DND-41 (cell line): ENCODE measurements around the gene ITGB1.
"Not testable (repeated sequence)": the region's sequence is repeated elsewhere in the genome, so short reads cannot be mapped to it uniquely, and the experiment has no call there.

Experiments used
- ATAC-seq: fragments of 200-7000 bp; cut with Tn5 transposase; 3 replicates; pipeline ENCODE4 v1.9.1; 2021; ENCODE audit warnings: low read depth; ENCODE audit not compliant: insufficient read depth
- DNase-seq: peaks from one replicate; pipeline ENCODE4 v3.0.0-alpha.2; 2020
- H2AFZ ChIP-seq: 2 replicates; pipeline ENCODE4 v1.6.0; 2012; ENCODE audit warnings: low read depth, low read length
- H3K27ac ChIP-seq: 2 replicates; pipeline ENCODE4 v1.5.1; 2012; ENCODE audit warnings: low read length, inconsistent platforms
- H3K27me3 ChIP-seq: fragments of 200-600 bp; sonication (generic); 2 replicates; pipeline ENCODE4 v1.6.0; 2012; ENCODE audit warnings: low read length, mild to moderate bottlenecking, inconsistent platforms; ENCODE audit not compliant: insufficient read depth, poor library complexity
- H3K36me3 ChIP-seq: 2 replicates; pipeline ENCODE4 v1.5.1; 2012; ENCODE audit warnings: low read length, inconsistent platforms; ENCODE audit not compliant: insufficient read depth
- H3K4me1 ChIP-seq: 2 replicates; pipeline ENCODE4 v1.5.1; 2012; ENCODE audit warnings: mild to moderate bottlenecking, low read length; ENCODE audit not compliant: insufficient read depth
- H3K4me2 ChIP-seq: 2 replicates; pipeline ENCODE4 v1.6.0; 2012; ENCODE audit warnings: mild to moderate bottlenecking, moderate library complexity, low read length, inconsistent platforms; ENCODE audit not compliant: insufficient read depth
- H3K4me3 ChIP-seq, 2 experiments: fragments of 200-600 bp in 1 of 2; shearing (Covaris generic) in 1 of 2; 2 replicates each; pipeline ENCODE4 v1.5.1; 2012 to 2016; ENCODE audit warnings: inconsistent platforms in 2 of 2, low read length in 2 of 2, mild to moderate bottlenecking in 2 of 2, low read depth in 1 of 2, moderate library complexity in 1 of 2
- H3K79me2 ChIP-seq: 2 replicates; pipeline ENCODE4 v1.6.0; 2012; ENCODE audit warnings: low read length, inconsistent platforms; ENCODE audit not compliant: insufficient read depth
- H3K9ac ChIP-seq: 2 replicates; pipeline ENCODE4 v1.6.0; 2012; ENCODE audit warnings: low read depth, mild to moderate bottlenecking, inconsistent platforms, low read length, moderate library complexity
- H3K9me3 ChIP-seq: 2 replicates; pipeline ENCODE4 v1.5.1; 2012; ENCODE audit warnings: low read length, moderate library complexity, mild to moderate bottlenecking, inconsistent platforms; ENCODE audit not compliant: insufficient read depth, severe bottlenecking
- H4K20me1 ChIP-seq: 2 replicates; pipeline ENCODE4 v1.6.0; 2012; ENCODE audit warnings: low read length; ENCODE audit not compliant: insufficient read depth
- EZH2 ChIP-seq: IDR thresholded peaks from 3 replicates; pipeline ENCODE4 v1.6.1; 2012; ENCODE audit warnings: borderline replicate concordance, low read depth, mild to moderate bottlenecking, moderate library complexity, low read length, inconsistent platforms; ENCODE audit not compliant: severe bottlenecking
- TF ChIP-seq, protein P1 (sequence below): IDR thresholded peaks from 2 replicates; pipeline ENCODE4 v1.5.1; 2012; ENCODE audit warnings: borderline replicate concordance, low read length, moderate library complexity, mild to moderate bottlenecking; ENCODE audit not compliant: poor library complexity, severe bottlenecking; ENCODE audit errors: extremely low read depth

Gene ITGB1

DNA sequence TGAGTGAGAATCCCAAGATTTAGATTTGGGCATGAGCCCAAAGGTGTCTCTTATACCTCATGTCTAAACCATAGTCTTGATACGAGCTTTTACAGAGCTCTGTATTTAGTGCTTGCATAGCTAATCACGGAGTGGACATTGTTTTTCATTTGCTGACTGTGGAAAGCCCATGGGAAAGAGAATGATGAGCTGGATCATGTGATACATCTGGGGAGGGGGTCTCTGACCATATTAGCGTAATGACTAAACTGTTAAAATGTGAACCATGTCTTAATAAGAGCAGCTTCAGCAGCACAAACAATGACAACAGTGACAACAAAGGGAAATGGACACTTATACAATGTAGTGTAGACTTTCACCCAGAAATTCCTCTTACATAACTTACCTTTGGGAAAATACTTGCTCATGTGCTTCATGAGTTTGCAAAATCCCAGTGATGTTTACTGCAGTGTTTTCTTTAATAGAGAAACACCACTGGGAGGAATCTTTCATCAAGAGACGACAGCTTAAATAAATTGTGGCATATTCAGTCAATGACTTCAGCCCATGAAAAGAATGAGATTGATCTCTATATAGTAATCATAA lies 44.0 kb upstream of the ITGB1 start:
- no peak overlapping the region for H3K4me2 ChIP-seq

DNA sequence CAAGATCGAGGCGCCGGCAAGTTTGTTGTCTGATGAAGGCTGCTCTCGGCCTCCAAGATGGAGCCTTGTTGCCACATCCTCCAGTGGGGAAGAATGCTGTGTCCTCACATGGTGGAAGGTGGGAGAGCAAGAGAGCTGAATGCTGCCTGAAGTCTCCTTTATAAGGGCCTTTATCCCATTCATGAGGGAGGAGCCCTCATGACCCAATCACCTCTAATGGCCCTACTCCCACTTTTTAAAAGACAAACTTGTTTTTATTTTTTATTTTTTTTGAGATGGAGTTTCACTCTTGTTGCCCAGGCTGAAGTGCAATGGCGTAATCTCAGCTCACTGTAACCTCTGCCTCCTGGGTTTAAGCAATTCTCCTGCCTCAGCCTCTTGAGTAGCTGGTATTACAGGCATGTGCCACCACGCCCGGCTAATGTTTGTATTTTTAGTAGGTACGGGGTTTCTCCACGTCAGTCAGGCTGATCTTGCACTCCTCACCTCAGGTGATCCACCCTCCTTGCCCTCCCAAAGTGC lies 40.1 kb upstream of the ITGB1 start:
- H3K4me2 ChIP-seq, H3K4me1 ChIP-seq: not testable (repeated sequence)

More for the DNA sequence above, 44.0 kb upstream of the ITGB1 start:
- no peak overlapping the region for H3K9ac ChIP-seq
- no peaks in the 10 kb centered on the region for H3K36me3 ChIP-seq
- H4K20me1 ChIP-seq, result no peaks in the 10 kb centered on the region
- no peaks in the 10 kb centered on the region for H3K9me3 ChIP-seq
- no peaks in the 10 kb centered on the region for H3K79me2 ChIP-seq
- H3K27ac ChIP-seq, result no peak overlapping the region
- TF ChIP-seq EZH2, result no peak
- TF ChIP-seq, protein P1, sequence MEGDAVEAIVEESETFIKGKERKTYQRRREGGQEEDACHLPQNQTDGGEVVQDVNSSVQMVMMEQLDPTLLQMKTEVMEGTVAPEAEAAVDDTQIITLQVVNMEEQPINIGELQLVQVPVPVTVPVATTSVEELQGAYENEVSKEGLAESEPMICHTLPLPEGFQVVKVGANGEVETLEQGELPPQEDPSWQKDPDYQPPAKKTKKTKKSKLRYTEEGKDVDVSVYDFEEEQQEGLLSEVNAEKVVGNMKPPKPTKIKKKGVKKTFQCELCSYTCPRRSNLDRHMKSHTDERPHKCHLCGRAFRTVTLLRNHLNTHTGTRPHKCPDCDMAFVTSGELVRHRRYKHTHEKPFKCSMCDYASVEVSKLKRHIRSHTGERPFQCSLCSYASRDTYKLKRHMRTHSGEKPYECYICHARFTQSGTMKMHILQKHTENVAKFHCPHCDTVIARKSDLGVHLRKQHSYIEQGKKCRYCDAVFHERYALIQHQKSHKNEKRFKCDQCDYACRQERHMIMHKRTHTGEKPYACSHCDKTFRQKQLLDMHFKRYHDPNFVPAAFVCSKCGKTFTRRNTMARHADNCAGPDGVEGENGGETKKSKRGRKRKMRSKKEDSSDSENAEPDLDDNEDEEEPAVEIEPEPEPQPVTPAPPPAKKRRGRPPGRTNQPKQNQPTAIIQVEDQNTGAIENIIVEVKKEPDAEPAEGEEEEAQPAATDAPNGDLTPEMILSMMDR, result no peak
- DNase-seq (no peak), ATAC-seq (no peak)
- no peaks in the 10 kb centered on the region for H3K4me1 ChIP-seq
- no peaks in the 10 kb centered on the region for H3K27me3 ChIP-seq
- H2AFZ ChIP-seq, result no peak overlapping the region
- no peak overlapping the region for H3K4me3 ChIP-seq

DNA sequence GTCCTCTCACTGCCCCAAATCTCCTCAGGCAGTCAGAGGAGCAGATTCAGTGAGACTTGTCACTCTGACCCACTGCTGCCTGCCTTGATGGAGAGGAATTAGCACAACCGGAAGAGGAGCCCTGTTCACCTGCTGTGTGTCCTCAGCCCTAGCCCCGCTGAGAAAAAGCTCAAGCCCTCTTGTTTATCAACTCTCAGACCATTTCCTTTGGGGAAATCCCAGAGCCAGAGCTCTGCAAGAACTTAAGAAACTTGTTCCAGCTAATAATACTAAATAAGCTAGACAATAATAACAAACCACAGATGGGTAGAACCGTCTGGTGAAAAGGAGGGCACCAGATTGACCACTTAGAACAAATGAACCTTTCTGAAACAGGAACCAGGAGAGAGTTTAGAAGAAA lies 37.7 kb upstream of the ITGB1 start:
- Histone ChIP-seq H3K79me2 (no peaks in the 10 kb centered on the region), H3K27ac (no peak overlapping the region), H3K4me2 (no peak overlapping the region), H4K20me1 (no peaks in the 10 kb centered on the region), H2AFZ (no peak overlapping the region), H3K4me3 (no peak overlapping the region), H3K36me3 (no peaks in the 10 kb centered on the region), H3K9ac (no peak overlapping the region), H3K9me3 (no peaks in the 10 kb centered on the region), H3K27me3 (no peaks in the 10 kb centered on the region), H3K4me1 (no peaks in the 10 kb centered on the region)
- no peak for DNase-seq
- no peak for TF ChIP-seq EZH2
- TF ChIP-seq, protein P1, result no peak
- ATAC-seq, result no peak

More for the DNA sequence above, 40.1 kb upstream of the ITGB1 start:
- H2AFZ ChIP-seq, result 0 out of 2 replicates have a peak overlapping the region, but pooled peaks have one; percentile 0
- H3K9me3 ChIP-seq, H3K9ac ChIP-seq, H3K27me3 ChIP-seq, DNase-seq, H3K27ac ChIP-seq, H3K36me3 ChIP-seq, H3K4me3 ChIP-seq, ATAC-seq, H4K20me1 ChIP-seq, H3K79me2 ChIP-seq: not testable (repeated sequence)

DNA sequence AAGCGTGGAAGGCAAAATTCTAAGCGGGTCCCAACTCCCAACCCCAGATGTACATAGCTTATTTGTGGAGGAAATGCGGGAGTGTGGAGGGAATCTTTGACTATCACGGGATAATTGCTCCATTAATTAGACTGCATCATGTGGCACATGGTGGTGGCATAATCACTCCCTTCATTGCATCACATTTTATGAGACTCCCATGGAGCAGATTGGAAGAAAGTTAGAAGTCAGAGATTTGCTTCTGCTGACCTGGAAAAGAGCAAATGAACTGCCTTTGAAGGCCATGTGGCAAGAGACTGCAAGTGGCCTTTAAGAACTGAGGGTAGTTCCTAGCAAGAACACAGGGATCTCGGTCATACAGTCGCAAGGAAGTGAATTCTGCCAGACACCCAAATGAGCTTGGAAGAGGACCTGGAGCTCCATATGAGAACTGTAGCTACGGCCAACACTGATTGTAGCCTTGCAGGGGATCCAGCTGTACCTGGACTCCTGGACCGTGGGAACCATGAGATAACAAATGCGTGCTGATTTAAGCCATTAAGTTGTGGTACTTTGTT lies 37.1 kb upstream of the ITGB1 start:
- H3K4me1 ChIP-seq, result no peaks in the 10 kb centered on the region
- no peaks in the 10 kb centered on the region for H3K36me3 ChIP-seq
- TF ChIP-seq EZH2, result no peak
- H3K9ac ChIP-seq, result no peak overlapping the region
- H3K27ac ChIP-seq, result no peak overlapping the region
- H3K79me2 ChIP-seq, result no peaks in the 10 kb centered on the region
- H3K4me3 ChIP-seq, result no peak overlapping the region
- H3K4me2 ChIP-seq, result no peak overlapping the region
- no peaks in the 10 kb centered on the region for H4K20me1 ChIP-seq
- DNase-seq (no peak), ATAC-seq (no peak)
- no peaks in the 10 kb centered on the region for H3K9me3 ChIP-seq
- no peaks in the 10 kb centered on the region for H3K27me3 ChIP-seq
- H2AFZ ChIP-seq, result no peak overlapping the region

DNA sequence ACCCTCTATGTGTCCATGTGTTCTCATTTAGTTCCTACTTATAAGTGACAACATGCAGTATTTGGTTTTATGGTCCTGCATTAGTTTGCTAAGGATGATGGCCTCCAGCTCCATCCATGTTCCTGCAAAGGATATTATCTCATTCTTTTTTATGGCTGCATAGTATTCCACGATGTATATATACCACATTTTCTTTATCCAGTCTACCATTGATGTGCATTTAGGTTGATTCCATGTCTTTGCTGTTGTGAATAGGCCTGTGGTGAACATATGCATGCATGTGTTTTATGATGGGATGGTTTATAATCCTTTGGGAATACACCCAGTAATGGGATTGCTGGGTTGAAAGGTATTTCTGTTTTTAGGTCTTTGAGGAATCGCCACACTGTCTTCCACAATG lies 36.6 kb upstream of the ITGB1 start:
- not testable (repeated sequence) for DNase-seq, H3K9me3 ChIP-seq, H3K4me1 ChIP-seq, H3K4me3 ChIP-seq, H4K20me1 ChIP-seq, H3K9ac ChIP-seq, H3K79me2 ChIP-seq, H3K36me3 ChIP-seq, H3K27me3 ChIP-seq, H3K27ac ChIP-seq, ATAC-seq, H3K4me2 ChIP-seq, H2AFZ ChIP-seq

DNA sequence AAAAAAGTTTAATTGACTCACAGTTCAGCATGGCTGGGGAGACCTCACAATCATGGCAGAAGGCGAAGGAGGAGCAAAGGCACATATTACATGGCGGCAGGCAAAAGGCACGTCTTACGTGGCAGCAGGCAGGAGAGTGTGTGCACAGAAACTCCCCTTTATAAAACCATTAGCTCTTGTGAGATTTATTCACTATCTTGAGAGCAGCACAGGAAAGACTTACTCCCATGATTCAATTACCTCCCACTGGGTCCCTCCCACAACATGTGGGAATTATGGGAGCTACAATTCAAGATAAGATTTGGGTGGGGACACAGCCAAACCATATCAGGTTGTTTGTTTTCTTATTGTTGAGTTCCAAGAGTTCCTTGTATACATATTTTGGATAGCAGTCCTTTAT lies 34.3 kb upstream of the ITGB1 start:
- not testable (repeated sequence) for H3K27me3 ChIP-seq, H3K4me2 ChIP-seq, H3K27ac ChIP-seq, H2AFZ ChIP-seq, H3K36me3 ChIP-seq, H3K4me3 ChIP-seq, H3K4me1 ChIP-seq, ATAC-seq, H3K79me2 ChIP-seq, H3K9me3 ChIP-seq, DNase-seq, H4K20me1 ChIP-seq, H3K9ac ChIP-seq
